Ishikawa (cell line): Measurements from ENCODE around the gene ELOVL6.

Source experiments
- CEBPB ChIP-seq: IDR thresholded peaks from 2 replicates; pipeline ENCODE4 v1.6.1; 2012
- CREB1 ChIP-seq: IDR thresholded peaks from 2 replicates; pipeline ENCODE4 v1.6.1; 2012; ENCODE audit warnings: low read depth
- EGR1 ChIP-seq: IDR thresholded peaks from 2 replicates; pipeline ENCODE4 v1.6.1; 2012
- EP300 ChIP-seq: IDR thresholded peaks from 2 replicates; pipeline ENCODE4 v1.6.1; 2012; ENCODE audit warnings: borderline replicate concordance
- FOXM1 ChIP-seq: IDR thresholded peaks from 2 replicates; pipeline ENCODE4 v1.6.1; 2012; ENCODE audit warnings: low read depth, borderline replicate concordance
- NFIC ChIP-seq: IDR thresholded peaks from 2 replicates; pipeline ENCODE4 v1.6.1; 2012
- RAD21 ChIP-seq: IDR thresholded peaks from 2 replicates; pipeline ENCODE4 v1.6.1; 2012; ENCODE audit warnings: low read depth
- TAF1 ChIP-seq: IDR thresholded peaks from 2 replicates; pipeline ENCODE4 v1.6.1; 2012; ENCODE audit warnings: low read depth, mild to moderate bottlenecking
- TCF12 ChIP-seq: IDR thresholded peaks from 2 replicates; pipeline ENCODE4 v1.6.1; 2012; ENCODE audit warnings: low read depth
- TEAD4 ChIP-seq: IDR thresholded peaks from 2 replicates; pipeline ENCODE4 v1.6.1; 2012
- YY1 ChIP-seq: IDR thresholded peaks from 2 replicates; pipeline ENCODE4 v1.6.1; 2012; ENCODE audit warnings: low read depth
- ZBTB7A ChIP-seq: IDR thresholded peaks from 2 replicates; pipeline ENCODE4 v1.6.1; 2012; ENCODE audit warnings: low read depth
- TF ChIP-seq, protein P1 (sequence below): IDR thresholded peaks from 2 replicates; pipeline ENCODE4 v1.6.1; 2012
- TF ChIP-seq, protein P2 (sequence below): IDR thresholded peaks from 2 replicates; pipeline ENCODE4 v1.6.1; 2012
- TF ChIP-seq, protein P3 (sequence below): IDR thresholded peaks from 2 replicates; pipeline ENCODE4 v1.6.1; 2012; ENCODE audit warnings: low read depth, mild to moderate bottlenecking

ELOVL6 gene

DNA sequence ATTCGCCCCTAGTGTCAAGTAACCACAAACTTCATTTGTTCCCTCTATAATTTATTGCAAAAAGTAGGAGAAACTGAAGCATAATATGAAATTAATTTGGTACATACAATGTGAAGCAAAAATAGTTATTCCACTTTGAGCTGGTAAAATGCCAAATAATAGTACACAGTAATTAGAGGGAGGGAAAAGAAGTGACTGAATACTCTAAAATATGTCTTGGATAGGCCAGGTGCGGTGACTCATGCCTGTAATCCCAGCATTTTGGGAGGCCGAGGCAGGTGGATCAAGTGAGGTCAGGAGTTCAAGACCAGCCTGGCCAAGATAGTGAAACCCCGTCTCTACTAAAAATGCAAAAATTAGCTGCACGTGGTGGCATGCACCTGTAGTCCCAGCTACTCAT lies 41.2 kb downstream of the ELOVL6 start:
- 0 out of 2 replicates have a peak, but pooled peaks have one; percentile 43 for TF ChIP-seq NFIC

DNA sequence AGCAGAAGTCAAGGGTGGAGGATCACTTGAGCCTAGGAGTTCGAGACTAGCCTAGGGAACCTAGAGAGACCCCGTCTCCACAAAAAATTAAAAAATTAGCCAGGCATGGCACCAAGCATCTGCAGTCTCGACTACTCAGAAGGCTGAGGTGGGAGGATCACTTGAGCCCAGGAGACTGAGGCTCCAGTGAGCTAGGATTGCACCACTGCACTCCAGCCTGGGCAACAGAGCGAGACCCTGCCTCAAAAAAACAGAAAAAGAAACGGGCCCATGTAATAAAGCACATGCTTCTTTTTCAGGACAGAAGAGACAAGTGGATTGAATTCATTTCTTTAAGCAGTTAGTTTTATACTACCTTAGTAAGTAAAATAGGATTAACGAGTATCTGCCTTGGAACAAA lies 42.0 kb downstream of the ELOVL6 start:
- no peak for TF ChIP-seq CEBPB
- no peak for TF ChIP-seq TEAD4
- TF ChIP-seq TAF1, result no peak
- TF ChIP-seq EP300, result no peak
- TF ChIP-seq YY1, result no peak
- TF ChIP-seq ZBTB7A, result no peak
- TF ChIP-seq, protein P1, sequence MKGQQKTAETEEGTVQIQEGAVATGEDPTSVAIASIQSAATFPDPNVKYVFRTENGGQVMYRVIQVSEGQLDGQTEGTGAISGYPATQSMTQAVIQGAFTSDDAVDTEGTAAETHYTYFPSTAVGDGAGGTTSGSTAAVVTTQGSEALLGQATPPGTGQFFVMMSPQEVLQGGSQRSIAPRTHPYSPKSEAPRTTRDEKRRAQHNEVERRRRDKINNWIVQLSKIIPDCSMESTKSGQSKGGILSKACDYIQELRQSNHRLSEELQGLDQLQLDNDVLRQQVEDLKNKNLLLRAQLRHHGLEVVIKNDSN, result no peak
- no peak for TF ChIP-seq RAD21
- TF ChIP-seq TCF12, result no peak
- TF ChIP-seq, protein P2, sequence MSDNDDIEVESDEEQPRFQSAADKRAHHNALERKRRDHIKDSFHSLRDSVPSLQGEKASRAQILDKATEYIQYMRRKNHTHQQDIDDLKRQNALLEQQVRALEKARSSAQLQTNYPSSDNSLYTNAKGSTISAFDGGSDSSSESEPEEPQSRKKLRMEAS, result no peak
- no peak for TF ChIP-seq EGR1
- TF ChIP-seq CREB1, result no peak
- TF ChIP-seq, protein P3, sequence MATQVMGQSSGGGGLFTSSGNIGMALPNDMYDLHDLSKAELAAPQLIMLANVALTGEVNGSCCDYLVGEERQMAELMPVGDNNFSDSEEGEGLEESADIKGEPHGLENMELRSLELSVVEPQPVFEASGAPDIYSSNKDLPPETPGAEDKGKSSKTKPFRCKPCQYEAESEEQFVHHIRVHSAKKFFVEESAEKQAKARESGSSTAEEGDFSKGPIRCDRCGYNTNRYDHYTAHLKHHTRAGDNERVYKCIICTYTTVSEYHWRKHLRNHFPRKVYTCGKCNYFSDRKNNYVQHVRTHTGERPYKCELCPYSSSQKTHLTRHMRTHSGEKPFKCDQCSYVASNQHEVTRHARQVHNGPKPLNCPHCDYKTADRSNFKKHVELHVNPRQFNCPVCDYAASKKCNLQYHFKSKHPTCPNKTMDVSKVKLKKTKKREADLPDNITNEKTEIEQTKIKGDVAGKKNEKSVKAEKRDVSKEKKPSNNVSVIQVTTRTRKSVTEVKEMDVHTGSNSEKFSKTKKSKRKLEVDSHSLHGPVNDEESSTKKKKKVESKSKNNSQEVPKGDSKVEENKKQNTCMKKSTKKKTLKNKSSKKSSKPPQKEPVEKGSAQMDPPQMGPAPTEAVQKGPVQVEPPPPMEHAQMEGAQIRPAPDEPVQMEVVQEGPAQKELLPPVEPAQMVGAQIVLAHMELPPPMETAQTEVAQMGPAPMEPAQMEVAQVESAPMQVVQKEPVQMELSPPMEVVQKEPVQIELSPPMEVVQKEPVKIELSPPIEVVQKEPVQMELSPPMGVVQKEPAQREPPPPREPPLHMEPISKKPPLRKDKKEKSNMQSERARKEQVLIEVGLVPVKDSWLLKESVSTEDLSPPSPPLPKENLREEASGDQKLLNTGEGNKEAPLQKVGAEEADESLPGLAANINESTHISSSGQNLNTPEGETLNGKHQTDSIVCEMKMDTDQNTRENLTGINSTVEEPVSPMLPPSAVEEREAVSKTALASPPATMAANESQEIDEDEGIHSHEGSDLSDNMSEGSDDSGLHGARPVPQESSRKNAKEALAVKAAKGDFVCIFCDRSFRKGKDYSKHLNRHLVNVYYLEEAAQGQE, result no peak
- TF ChIP-seq FOXM1, result no peak
- TF ChIP-seq NFIC, result no peak

DNA sequence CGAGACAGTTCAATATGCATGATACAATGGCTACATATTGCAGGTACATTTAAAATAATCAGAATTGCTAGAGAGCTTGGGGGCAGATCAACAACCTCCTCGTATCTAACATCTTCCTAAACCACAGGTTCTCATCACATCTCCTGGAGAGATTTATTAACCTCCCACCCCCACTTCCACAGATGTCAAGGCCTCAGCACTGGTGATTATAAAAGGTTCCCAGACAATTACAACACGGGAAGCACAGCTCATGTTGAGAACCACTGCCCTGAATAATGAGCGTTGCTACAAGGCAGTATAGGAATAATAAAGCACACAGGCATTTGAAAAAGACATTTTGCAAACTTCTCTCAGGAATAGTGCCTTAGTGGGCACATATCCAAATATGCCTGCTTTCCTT lies 42.8 kb downstream of the ELOVL6 start:
- TF ChIP-seq CEBPB (no peak), NFIC (no peak), ZBTB7A (no peak), EGR1 (no peak), FOXM1 (no peak), TEAD4 (no peak), YY1 (no peak), CREB1 (no peak), TCF12 (no peak), EP300 (no peak), TAF1 (no peak), RAD21 (no peak)
- TF ChIP-seq, protein P3, result no peak
- TF ChIP-seq, protein P2, result no peak
- TF ChIP-seq, protein P1, result no peak

DNA sequence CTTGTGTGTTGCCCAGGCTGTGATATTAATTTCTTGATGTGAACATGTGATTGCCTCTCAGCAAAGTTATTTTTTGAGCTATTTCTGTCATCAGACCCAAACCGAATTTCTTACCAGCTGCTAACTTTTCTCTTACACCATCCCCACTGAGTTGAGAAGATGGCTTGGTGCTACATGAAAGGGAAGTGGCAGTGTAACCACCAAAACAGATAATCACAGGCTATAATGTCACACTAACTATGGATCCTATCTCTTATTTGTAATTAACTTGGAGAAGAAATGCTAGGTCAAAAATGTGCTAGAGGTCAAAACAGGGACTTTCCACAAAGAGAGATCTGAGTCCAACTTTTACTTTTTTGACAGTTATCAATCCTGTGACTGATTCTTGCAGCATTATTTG lies 43.8 kb downstream of the ELOVL6 start:
- TF ChIP-seq CREB1 (no peak), TEAD4 (no peak), ZBTB7A (no peak), NFIC (no peak), RAD21 (no peak), FOXM1 (no peak)
- TF ChIP-seq, protein P3, result no peak

DNA sequence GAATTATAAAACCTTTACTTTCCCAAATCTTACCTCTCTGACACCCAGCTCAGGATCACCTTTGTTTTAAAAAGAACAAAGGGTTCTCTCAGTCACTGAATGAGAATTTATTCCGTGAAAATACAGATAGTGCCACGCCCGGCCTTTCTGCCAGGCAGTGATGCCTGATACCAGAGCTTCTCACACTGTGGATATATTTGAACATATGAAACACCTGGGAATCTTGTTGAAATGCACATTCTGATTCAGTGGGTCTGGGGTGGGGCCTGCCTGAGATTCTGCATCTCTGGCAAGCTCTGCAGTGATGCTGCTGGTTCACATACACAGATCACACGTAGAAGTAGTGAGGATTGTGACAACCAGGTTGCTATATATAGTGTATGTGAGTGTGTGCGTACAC lies 46.0 kb downstream of the ELOVL6 start:
- TF ChIP-seq, protein P3, result no peak
- TF ChIP-seq, protein P1, result no peak
- no peak for TF ChIP-seq TCF12
- TF ChIP-seq CEBPB, result no peak
- TF ChIP-seq FOXM1, result no peak
- TF ChIP-seq ZBTB7A, result no peak
- TF ChIP-seq, protein P2, result no peak
- TF ChIP-seq YY1, result no peak
- no peak for TF ChIP-seq NFIC
- no peak for TF ChIP-seq TEAD4
- TF ChIP-seq EP300, result no peak
- no peak for TF ChIP-seq EGR1
- no peak for TF ChIP-seq TAF1
- TF ChIP-seq RAD21, result no peak
- TF ChIP-seq CREB1, result no peak
